ACHN (cell line): ENCODE results near the gene DIP2C.
"Not testable (repeated sequence)": the region's sequence is repeated elsewhere in the genome, so short reads cannot be mapped to it uniquely, and the experiment has no call there.

ENCODE experiments used
- DNase-seq: peaks from one replicate; pipeline ENCODE4 v3.0.0-alpha.2; 2015
- in situ Hi-C: cut with HindIII; loops from 2 replicates; pipeline ENCODE4 v1.10.0; 2017; ENCODE audit warnings: low sequenced_read_pairs, low pct_ligation_motif_present, low pct_unique_long_range_greater_than_20kb

The DIP2C gene

DNA sequence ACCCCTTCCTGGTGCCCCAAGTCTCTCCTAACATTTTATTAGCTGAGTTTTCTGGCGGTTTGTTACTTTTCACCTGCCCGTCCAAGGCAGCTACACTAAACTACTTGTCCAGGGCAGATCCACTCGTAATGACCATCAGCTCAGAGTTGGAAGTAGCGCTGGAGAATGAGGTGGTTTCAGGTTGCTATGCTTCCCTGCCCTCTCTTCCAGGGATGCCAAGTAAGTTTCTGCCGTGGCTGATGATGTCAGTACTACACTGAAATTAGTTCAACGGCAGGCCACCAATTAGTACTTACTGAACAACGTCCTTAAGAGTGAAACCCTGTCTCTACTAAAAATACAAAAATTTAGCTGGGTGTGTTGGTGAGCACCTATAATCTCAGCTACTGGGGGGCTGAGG lies 55.2 kb downstream of the DIP2C start:
- DNase-seq: no peak
- in situ Hi-C loops: no loop called here

DNA sequence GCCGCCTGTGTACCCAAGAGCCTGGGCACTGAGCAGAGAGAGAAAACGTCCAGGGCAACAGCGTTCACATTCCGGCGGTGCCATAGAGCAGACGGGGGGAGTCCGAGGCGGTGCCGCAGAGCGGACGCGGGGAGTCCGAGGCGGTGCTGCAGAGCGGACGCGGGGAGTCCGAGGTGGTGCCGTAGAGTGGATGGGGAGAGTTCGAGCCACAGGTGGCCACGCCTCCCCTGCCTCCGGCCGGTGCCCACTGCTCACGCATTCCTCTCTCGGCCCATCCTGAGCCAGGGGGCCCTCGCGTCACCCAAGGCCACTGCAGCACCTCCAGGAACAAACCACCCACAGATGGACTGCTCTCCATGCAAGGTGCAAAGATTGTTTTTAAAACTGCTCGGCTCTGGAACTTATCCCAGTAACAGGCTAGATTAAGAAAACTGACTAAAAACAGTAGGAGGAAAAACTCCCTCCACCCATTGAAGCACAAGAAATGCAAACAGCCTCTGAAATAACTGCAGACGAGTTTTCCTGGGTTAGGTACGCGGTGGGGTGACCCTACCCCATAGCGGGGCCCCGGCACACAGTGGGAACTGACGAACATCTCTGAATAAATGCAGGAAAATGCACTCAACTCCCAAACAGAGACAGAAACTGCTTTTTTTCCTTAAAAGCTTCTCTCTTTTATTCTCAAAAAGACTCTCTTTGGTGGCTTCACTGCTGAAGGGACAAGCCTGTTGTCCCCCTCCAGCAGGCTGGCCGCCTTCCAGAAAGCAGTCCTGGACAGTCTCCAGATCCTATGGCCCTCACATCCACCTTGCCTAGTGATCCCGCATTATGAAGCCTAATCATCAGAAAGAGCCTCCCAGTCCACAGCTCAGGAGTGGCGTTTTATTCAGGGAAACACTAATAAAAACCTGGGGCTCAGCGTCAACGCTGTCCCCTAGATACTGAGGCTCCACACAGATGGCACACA lies 55.9 kb downstream of the DIP2C start:
- in situ Hi-C loops: no loop called here
- peak; percentile 49 for DNase-seq

DNA sequence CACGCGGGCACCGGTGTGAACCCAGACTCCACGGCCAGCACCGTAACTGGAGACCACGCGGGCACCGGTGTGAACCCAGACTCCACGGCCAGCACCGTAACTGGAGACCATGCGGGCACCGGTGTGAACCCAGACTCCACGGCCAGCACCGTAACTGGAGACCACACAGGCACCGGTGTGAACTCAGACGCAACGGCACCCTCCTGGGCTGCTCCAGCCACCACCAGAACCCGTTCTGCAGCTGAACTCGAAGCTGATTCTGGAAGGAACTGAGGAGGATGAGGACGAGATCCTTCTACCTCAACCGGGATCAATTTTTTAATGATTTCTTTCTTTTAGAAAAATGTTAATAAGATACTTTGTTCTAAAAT lies 56.7 kb downstream of the DIP2C start:
- in situ Hi-C loops, DNase-seq: not testable (repeated sequence)

DNA sequence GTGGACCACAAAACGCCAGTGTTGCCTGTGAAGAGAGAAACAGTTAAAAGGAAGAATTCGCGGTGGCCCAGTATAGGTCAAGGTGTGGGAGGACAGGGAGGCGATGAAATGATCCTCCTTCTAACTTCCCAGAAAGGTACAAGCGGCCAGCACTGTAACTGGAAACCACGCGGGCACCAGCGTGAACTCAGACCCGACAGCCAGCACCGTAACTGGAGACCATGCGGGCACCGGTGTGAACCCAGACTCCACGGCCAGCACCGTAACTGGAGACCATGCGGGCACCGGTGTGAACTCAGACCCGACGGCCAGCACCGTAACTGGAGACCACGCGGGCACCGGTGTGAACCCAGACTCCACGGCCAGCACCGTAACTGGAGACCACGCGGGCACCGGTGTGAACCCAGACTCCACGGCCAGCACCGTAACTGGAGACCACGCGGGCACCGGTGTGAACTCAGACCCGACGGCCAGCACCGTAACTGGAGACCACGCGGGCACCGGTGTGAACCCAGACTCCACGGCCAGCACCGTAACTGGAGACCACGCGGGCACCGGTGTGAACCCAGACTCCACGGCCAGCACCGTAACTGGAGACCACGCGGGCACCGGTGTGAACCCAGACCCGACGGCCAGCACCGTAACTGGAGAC lies 57.2 kb downstream of the DIP2C start:
- in situ Hi-C loops, DNase-seq: not testable (repeated sequence)

DNA sequence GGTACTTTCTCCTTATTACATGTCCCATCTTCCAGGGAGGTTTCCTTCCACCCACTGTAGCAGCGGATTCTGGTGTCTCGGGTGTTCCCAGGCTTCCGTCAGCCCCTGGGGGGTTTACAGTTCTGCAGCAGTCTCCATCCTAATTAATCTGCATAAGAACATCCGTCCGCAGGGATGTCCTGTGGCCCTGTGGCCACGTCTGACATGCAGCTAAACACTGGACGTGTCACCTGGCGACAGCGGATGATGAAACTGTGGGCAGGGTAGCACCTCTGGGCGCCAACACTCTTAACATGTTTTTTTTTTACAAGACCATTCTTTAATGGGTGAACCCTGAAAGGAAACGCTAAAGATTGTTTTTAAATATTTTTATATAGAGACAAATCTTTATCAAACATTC lies 58.2 kb downstream of the DIP2C start:
- in situ Hi-C loops: no loop called here

DNA sequence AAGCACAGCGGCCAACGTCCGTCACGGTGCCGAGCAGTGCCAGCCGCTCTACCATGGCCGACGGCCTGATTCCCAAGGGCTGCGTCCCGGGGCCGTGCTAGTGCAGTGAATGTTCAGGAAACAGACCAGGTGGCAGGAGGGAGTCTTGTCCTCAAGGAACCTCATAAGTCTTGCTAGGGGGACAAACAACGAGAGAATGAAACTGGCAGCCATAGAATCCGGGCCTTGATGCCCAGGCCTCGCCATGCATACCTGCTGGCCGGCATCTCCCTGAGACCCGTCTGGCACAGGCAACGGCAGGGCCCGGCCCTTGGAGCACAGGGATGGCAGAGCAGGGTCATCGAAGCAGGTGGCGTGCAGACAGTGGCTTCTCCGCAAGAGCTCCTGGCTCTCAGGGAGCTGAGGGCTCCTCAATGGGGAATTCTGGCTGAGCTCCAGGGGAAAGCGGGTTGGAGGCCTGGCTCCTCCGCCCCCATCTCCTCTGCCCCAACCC lies 58.8 kb downstream of the DIP2C start:
- in situ Hi-C loops: no loop called here
- DNase-seq: no peak

More for the DNA sequence above, 58.2 kb downstream of the DIP2C start:
- DNase-seq: no peak

DNA sequence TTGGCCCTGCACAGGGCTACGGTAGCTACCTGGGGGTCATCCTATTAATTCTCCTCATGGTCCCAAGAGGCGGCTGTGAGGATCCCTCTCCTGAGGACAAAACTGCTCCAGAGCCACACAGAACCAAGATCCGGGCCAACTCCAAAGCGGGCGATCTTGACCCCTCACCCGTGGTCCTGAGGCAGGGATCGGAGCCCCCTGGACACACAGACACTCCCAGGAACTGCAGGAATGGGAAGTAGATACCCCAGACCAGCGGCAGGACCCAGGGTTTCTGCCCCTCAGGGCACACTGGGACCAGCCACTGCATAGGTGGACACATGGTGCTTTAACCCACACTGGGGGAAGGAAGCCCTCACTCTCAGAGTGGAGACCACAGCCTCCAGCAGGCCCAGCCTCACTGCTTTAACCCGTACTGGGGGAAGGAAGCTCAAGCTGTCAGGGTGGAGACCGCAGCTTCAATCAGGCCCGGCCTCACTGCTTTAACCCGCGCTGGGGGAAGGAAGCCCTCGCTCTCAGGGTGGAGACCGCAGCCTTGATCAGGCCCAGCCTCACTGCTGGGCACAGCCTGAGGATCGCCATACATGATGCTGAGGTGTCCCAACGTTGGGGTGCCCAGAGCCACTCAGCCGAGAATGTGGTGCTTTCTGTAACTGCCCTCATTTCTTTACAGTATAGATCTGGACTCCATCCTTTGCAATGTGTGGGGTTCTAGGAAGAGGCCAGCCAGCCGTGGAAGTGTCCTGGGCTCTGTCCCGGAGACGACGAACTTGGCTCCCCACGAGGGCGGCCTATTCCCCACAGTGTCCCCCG lies 60.1 kb downstream of the DIP2C start:
- DNase-seq: no peak
- in situ Hi-C loops: no loop called here

DNA sequence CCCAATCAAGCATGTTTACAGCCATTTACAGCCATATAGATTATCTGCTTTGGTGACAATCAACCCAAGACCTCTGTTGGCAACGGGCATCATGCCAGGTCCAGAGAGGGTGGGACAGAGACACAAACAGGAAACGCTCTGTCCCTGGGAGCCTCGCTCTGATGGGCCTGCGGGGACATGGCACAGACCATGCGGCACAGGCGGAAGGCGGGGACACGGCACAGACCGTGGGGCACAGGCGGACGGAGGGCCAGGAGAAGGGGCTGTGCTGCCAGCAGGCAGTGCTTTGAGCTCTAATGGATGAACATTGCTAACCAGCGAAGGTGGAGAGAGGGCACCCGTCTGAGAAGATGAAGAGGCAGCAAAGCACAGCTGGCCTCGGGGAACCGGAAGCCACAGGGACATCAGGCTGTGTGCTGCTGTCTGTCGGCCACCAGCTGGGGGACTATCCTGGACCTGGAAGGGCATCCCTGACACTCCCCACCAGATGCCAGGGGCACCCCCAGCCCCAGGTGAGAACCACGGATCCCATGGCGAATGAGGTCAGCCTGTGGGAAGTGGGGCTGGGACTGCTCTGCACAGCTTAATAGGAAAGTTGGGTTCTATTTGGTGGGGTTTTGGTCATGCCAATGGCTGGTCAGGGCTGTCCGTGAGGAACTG lies 61.0 kb downstream of the DIP2C start:
- no peak for DNase-seq
- in situ Hi-C loops: no loop called here

DNA sequence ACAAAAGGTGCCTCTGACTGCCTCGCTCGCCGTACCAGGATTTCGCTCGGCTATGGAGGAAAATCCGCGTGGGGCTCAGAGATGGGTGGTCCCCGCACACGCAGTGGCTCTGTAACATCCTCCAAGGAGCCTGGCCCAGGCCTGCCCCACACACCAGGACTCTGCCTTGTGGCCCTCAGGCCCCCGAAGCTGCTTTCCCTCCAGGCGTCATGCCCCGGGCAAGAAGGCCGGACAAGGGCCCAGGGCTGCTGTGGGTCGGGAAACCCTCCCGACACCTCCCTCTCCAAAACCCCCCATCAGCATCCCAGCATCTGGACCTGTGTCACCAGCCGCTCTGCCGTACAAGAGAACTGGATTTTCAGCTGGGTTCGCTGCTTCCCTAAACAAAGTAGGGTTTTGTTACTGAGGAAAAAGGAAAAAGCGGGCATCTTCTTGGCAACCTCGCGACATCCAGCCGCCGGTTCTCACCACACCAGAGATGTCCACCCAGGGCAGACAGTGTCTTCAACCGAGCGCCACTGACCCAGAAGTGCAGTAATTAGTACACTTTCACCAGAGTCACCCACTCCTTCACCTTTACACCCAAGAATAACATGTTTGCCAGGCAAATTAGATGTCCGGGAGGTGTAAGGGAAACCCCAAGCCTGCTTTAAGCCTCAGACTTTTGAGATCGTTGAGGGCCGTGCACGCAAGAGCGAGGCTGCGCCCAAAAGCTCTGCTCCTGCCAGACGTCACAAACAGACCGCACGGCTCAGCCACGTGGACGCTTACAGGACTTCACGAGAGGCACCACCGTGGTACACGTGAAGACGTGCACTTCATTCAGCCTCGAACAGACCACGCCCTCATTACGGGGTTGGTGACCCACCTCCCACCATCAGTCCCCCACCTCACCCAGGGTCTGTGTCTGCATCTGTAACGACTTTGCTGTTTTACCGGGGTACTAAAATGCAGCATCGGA lies 62.2 kb downstream of the DIP2C start:
- in situ Hi-C loops: no loop called here
- no peak for DNase-seq

DNA sequence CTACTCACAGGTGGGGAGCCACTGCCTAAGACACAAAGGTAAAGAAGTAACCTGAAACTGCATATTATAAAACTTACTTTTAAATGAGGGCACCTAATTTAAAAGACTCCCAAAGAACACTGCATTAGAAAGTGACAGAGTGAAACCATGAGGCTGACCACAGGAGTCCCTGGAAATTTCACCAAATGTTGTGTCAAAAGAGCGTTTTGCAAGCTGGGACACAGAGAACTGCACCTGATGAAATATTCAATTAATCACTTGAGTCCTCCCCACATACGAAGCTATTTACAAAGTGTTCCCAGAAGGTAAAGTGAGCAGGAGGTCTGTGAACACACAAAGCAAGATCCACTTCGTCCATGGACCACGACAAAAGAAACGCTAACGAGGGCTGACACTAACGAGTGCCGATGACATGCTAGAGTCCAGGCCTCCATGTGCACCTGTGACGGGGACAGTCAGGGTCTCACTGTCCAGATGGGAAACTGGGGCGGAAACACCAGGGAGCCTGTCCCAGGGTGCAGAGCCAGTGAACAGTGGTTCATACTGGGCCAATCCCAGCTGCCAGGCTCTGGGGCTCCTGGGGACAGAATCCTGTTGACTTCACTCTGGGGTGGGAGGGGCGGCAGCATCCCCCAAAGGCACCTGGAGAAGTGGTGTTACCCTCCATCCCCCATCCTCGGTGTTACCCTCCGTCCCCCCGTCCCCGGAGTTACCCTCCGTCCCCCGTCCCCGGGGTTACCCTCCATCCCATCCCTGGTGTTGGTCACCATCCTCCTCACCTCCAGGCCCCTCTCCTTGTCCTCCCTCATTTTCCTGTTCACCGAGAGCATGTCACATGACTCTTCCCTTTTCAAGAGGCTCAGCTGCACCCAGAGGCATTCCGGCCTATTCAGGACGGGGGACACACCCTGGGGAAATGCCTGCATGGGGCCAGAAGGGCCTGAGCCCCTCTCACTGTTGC lies 63.4 kb downstream of the DIP2C start:
- in situ Hi-C loops: no loop called here
- DNase-seq: no peak

DNA sequence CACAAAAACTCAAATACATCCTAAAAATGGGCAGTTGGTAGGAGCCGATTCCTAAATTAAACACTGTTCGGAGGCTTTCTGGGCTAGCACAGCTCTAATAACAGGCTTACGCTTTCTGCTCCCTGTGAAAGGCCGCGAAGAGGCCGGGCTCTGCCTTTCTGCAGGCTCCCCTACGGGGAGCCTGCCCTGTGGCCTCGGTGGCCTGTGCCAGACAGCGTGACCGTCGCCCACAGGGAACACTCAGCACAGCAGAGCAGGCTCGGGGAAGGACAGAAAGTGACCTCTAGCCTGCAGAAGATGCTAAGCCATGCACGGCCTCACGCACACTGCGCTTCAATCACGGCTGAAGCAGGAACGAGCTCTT lies 64.2 kb downstream of the DIP2C start:
- DNase-seq: no peak
- in situ Hi-C loops: no loop called here

DNA sequence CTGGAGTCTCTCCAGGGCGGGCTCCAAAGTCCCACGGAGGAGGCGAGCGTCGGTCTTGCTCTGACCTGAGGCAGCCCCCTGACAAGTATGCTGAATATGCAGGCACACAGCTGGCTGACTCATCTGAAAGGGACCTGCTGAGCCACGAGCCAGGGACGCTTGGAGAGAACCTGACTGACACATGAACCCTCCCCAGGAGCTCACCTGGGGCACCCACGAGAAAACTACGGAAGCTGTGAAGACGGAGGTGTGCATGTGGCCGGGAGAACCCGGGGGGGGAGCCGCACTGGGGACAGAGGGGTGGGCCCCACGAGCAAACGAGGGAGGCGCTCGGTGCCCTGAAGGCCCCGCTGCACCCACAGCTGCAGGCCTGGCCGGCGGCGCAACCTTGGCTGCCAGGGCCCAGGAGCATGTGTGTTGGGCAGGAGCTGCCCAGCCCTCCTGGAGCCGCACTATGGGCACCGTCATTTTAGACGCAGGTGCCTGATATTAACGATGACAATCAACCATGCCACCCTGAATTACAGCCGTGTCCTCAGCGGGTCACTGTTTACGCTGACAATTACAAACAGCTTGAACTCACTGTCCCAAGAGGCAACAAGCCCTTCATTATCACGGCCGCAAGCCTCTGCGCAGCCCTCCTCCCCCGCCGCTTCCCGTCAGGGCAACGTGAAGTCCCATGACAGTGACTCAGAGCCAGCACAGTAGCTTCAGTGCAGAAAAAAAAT lies 64.7 kb downstream of the DIP2C start:
- DNase-seq: peak; percentile 80
- in situ Hi-C loops: no loop called here

DNA sequence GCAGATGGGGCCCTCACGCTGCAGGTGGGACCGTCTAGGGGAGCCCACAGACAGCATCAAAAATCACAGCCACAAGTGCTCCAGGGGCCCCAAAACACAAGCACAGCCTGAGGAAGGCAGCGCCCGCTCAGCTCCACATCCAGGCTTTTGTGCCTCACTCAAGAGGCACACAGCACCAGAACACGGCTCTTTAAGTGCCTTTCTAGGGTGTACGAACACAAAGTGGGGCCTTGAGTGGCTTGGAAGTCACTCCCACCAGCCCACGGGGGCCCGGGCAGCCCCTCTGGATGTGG lies 65.2 kb downstream of the DIP2C start:
- no peak for DNase-seq
- in situ Hi-C loops: no loop called here

DNA sequence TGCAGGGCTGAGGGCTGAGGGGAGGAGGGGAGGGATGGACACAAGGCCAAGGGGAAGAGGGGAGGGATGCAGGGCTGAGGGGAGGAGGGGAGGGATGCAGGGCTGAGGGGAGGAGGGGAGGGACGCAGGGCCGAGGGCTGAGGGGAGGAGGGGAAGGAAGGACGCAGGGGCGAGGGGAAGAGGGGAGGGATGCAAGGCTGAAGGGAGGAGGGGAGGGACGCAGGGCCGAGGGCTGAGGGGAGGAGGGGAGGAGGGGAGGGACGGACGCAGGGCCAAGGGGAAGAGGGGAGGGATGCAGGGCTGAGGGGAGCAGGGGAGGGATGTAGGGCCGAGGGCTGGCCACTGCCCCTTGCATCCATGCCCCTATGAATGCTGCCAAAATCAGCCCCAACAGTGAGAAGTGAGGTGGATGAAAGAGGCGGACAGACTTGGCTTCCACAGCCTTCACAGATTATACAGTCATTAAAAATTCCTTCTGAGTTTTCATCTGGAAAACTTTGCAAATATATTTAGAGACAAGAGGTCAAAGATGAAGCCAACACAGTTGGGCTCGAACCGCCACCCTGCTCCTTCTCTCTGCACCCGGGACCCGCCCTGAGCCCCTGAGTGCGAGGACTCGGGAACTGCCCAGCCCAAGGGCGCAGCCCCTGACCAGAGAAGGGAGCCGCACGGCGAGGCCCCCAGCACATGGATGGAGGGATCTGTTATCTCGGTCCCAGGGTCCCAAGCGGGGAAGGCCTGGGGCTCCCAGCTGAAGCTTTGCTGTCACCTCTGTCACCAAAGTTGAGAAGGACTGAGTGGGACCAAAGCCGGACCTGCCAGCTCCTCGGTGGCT lies 65.8 kb downstream of the DIP2C start:
- peak; percentile 51 for DNase-seq
- in situ Hi-C loops: no loop called here

DNA sequence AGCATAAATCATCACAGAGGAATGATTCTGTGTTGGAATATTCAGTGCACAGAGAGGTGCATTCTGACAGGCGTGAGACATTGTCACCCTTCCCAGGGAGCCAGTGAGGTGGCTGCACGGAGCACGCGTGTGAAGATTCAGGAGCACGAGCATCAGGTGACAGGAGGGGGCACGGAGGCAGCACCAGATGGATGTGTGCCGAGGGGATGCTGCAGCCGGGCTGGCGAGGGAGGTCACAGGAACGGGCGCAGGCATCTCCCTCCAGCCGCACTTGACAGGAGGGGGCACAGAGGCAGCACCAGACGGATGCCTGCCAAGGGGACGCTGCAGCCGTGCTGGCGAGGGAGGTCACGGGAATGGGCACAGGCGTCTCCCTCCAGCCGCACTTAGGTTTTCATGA lies 66.5 kb downstream of the DIP2C start:
- no peak for DNase-seq
- in situ Hi-C loops: no loop called here
